ENCODE data around the gene CGB5. TPM values are rescaled to one million over a fixed set of nuclear protein-coding genes. Genes with fewer than 3 reads are reported as not detected.
A peak's percentile ranks its signal among the peaks of the same experiment; 100 is the strongest.
"Not testable (repeated sequence)": the region's sequence is repeated elsewhere in the genome, so short reads cannot be mapped to it uniquely, and the experiment has no call there.

Gene CGB5
- total RNA-seq, 2 donors from 2014 or later, result not detected

DNA sequence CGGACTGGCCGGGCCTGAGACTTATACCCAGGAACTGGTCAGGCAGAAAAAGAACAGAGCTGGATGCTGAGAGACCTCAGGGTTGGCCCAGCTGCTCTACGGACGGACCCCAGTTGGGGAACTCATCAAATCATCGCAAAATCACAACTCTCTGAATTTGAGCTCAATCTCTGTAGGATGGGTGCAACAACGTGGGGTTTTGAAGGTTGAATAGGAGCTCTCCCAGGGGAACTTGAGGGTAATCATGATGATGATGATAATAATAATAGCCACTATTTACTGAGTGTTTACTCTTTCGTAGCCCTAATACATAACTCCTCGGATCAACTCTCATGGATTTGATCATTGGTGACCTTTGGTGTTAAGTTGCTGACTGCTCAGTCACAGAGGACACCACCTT lies 13.3 kb upstream of the CGB5 start:
- H3K27ac Mint-ChIP-seq; H3K36me3 Mint-ChIP-seq; DNase-seq (ENCODE audit: low spot score); H3K9me3 Mint-ChIP-seq; H3K27me3 Mint-ChIP-seq; ATAC-seq; H3K4me1 Mint-ChIP-seq (ENCODE audit: low read depth in 2 of 2); H3K4me3 Mint-ChIP-seq: not testable (repeated sequence)

GRCh38 chr19:49031642-49032301 lies 11.9 kb upstream of the CGB5 start, which contains the start of gene CGB2:
Gene CGB2, plus strand, starts transcription at chr19:49031890. Its CDS starts 206 bp downstream, at chr19:49032096.
- H3K36me3 Mint-ChIP-seq; H3K9me3 Mint-ChIP-seq; H3K27me3 Mint-ChIP-seq; H3K4me3 Mint-ChIP-seq; H3K4me1 Mint-ChIP-seq (ENCODE audit: low read depth in 2 of 2): not testable (repeated sequence)
- peak; percentile 85 to 88 for ATAC-seq
- DNase-seq (ENCODE audit: low spot score), result peak; percentile 81
- H3K27ac Mint-ChIP-seq, result peak within 1 kb of the TSS; percentile 35 to 68

- not testable (repeated sequence) for H3K27me3 Mint-ChIP-seq; H3K4me1 Mint-ChIP-seq (ENCODE audit: low read depth in 2 of 2); DNase-seq (ENCODE audit: low spot score); H3K27ac Mint-ChIP-seq; H3K9me3 Mint-ChIP-seq; H3K36me3 Mint-ChIP-seq; H3K4me3 Mint-ChIP-seq
- peak; percentile 56 to 64 for ATAC-seq
Observed at GRCh38 chr19:49036815-49037214, 6.8 kb upstream of the CGB5 start, which contains the start of gene CGB1. Gene CGB1, minus strand, starts transcription at chr19:49036895. Its CDS starts 184 bp downstream, at chr19:49036711.

DNA sequence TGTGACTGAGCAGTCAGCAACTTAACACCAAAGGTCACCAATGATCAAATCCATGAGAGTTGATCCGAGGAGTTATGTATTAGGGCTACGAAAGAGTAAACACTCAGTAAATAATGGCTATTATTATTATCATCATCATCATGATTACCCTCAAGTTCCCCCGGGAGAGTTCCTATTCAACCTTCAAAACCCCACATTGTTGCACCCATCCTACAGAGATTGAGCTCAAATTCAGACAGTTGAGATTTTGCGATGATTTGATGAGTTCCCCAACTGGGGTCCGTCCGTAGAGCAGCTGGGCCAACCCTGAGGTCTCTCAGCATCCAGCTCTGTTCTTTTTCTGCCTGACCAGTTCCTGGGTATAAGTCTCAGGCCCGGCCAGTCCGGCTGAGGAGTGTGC lies 5.5 kb upstream of the CGB5 start:
- ATAC-seq; H3K9me3 Mint-ChIP-seq; H3K27me3 Mint-ChIP-seq; DNase-seq (ENCODE audit: low spot score); H3K27ac Mint-ChIP-seq; H3K36me3 Mint-ChIP-seq; H3K4me3 Mint-ChIP-seq; H3K4me1 Mint-ChIP-seq (ENCODE audit: low read depth in 2 of 2): not testable (repeated sequence)

GRCh38 chr19:49038557-49039276 lies 4.9 kb upstream of the CGB5 start:
- H3K4me1 Mint-ChIP-seq (ENCODE audit: low read depth in 2 of 2); H3K9me3 Mint-ChIP-seq; H3K27me3 Mint-ChIP-seq; H3K36me3 Mint-ChIP-seq; H3K4me3 Mint-ChIP-seq; DNase-seq (ENCODE audit: low spot score); ATAC-seq; H3K27ac Mint-ChIP-seq: not testable (repeated sequence)

DNA sequence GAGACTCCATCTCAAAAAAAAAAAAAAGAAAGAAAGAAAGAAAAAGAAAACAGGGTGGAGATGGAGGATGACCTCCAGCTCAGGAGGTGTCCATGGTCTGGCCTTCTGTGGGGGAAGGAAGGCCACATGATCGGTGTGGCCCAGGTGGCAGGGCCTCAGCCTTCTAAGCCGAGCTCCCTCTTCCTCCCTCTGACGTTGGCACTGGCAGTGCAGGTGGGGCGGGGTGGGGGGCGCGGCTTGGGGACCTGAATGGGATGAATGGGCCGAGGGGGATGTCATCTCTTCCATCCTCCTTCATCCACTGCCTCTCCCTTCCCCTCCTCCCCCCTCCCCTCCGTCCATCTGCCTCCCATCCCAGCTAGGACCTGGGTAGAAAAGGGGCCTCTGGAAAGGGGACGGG lies 3.9 kb upstream of the CGB5 start:
- not testable (repeated sequence) for DNase-seq (ENCODE audit: low spot score); H3K27ac Mint-ChIP-seq; H3K4me1 Mint-ChIP-seq (ENCODE audit: low read depth in 2 of 2); H3K27me3 Mint-ChIP-seq; ATAC-seq; H3K9me3 Mint-ChIP-seq; H3K4me3 Mint-ChIP-seq; H3K36me3 Mint-ChIP-seq

DNA sequence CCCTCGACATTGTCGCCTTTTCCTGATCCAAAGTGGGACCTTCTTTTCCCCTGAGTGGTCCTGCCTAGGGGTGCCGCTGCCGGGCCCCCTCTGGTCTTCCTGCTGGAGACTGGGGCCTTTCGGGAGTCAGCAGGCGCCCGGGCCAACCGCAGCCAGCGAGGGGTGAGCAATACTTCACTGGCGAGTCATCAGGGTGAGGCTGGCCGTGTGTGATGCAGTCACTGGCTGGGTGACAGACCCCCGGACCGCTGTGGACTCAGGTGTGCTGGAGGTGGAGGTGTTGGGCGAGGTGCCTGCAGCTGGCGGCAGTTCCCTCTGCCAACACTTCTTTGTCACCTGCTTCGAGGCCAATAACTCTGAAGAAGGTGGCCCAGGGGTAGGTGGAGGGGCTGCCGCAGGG lies 1.5 kb upstream of the CGB5 start:
- ATAC-seq (no peak), DNase-seq (ENCODE audit: low spot score) (no peak)
- Mint-ChIP-seq H3K9me3 (no peaks in the 10 kb centered on the region), H3K27me3 (no peaks in the 10 kb centered on the region), H3K36me3 (no peaks in the 10 kb centered on the region), H3K4me1 (ENCODE audit: low read depth in 2 of 2) (no peaks in the 10 kb centered on the region), H3K27ac (no peak overlapping the region), H3K4me3 (no peak overlapping the region)

GRCh38 chr19:49042666-49043065 lies 982 bp upstream of the CGB5 start:
- H3K27me3 Mint-ChIP-seq; H3K27ac Mint-ChIP-seq; H3K9me3 Mint-ChIP-seq; H3K4me3 Mint-ChIP-seq; H3K4me1 Mint-ChIP-seq (ENCODE audit: low read depth in 2 of 2); H3K36me3 Mint-ChIP-seq; ATAC-seq; DNase-seq (ENCODE audit: low spot score): not testable (repeated sequence)

GRCh38 chr19:49049011-49049410 lies 5.4 kb downstream of the CGB5 start, which contains the start of gene CGB8:
Gene CGB8, minus strand, starts transcription at chr19:49049111. Its CDS starts 372 bp downstream, at chr19:49048739.
- not testable (repeated sequence) for H3K27me3 Mint-ChIP-seq; H3K4me1 Mint-ChIP-seq (ENCODE audit: low read depth in 2 of 2); H3K4me3 Mint-ChIP-seq; ATAC-seq; H3K36me3 Mint-ChIP-seq; H3K27ac Mint-ChIP-seq; H3K9me3 Mint-ChIP-seq; DNase-seq (ENCODE audit: low spot score)

- H3K4me3 Mint-ChIP-seq, ATAC-seq, H3K27me3 Mint-ChIP-seq: not testable (repeated sequence)
Observed at GRCh38 chr19:49049834-49050233, 6.2 kb downstream of the CGB5 start.

DNA sequence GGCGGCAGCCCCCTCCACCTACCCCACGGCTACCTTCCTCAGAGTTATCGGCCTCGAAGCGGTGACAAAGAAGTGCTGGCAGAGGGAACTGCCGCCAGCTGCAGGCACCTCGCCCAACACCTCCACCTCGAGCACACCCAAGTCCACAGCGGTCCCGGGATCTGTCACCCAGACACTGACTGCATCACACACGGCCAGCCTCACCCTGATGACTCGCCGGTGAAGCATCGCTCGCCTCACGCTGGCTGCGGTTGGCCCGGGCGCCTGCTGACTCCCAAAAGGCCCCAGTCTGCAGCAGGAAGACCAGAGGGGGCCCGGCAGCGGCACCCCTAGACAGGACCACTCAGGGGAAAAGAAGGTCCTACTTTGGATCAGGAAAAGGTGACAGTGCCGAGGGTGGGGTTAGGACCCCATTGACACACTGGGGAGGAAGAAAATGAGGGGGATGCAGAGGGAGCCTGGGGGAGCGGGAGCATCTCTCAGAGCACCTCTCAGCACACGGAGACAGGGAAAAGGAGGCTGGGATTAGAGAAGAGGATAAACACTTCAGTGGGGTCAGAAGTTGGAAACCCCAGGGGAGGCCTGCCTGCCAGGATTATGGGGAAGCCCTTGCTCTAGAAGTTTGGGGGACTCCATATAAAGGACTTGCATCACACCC lies 6.9 kb downstream of the CGB5 start:
- H3K36me3 Mint-ChIP-seq; ATAC-seq; H3K27me3 Mint-ChIP-seq; DNase-seq (ENCODE audit: low spot score); H3K4me3 Mint-ChIP-seq; H3K9me3 Mint-ChIP-seq; H3K27ac Mint-ChIP-seq; H3K4me1 Mint-ChIP-seq (ENCODE audit: low read depth in 2 of 2): not testable (repeated sequence)

More at GRCh38 chr19:49049834-49050233, 6.2 kb downstream of the CGB5 start:
- H3K4me1 Mint-ChIP-seq (ENCODE audit: low read depth in 2 of 2); H3K27ac Mint-ChIP-seq; H3K36me3 Mint-ChIP-seq; H3K9me3 Mint-ChIP-seq; DNase-seq (ENCODE audit: low spot score): not testable (repeated sequence)

- Mint-ChIP-seq H3K27me3 (peaks cover 23 to 32% of the 10 kb centered on the region in 2 donors), H3K36me3 (no peaks in the 10 kb centered on the region), H3K4me3 (peak overlapping the region; percentile 82), H3K4me1 (ENCODE audit: low read depth in 2 of 2) (peaks cover 13 to 15% of the 10 kb centered on the region in 2 donors), H3K27ac (no peak overlapping the region), H3K9me3 (no peaks in the 10 kb centered on the region)
- DNase-seq (ENCODE audit: low spot score), result peak; percentile 70
- peak; percentile 81 to 89 for ATAC-seq
Observed at GRCh38 chr19:49056101-49056901, 12.7 kb downstream of the CGB5 start.

GRCh38 chr19:49056902-49057596 lies 13.4 kb downstream of the CGB5 start:
- DNase-seq (ENCODE audit: low spot score); H3K36me3 Mint-ChIP-seq; H3K9me3 Mint-ChIP-seq: not testable (repeated sequence)
- H3K27ac Mint-ChIP-seq, result peak overlapping the region in 1 of 2 donors; percentile 48
- peak overlapping the region; percentile 82 for H3K4me3 Mint-ChIP-seq
- H3K4me1 Mint-ChIP-seq (ENCODE audit: low read depth in 2 of 2), result peaks cover 15% of the 10 kb centered on the region in 2 donors
- peak in 1 of 2 donors; percentile 26 for ATAC-seq
- H3K27me3 Mint-ChIP-seq, result peaks cover 23 to 32% of the 10 kb centered on the region in 2 donors
